ENCODE results near the gene KLK8. TPM values are rescaled to one million over a fixed set of nuclear protein-coding genes. Genes with fewer than 3 reads are reported as not detected.
"Not testable (repeated sequence)": the region's sequence is repeated elsewhere in the genome, so short reads cannot be mapped to it uniquely, and the experiment has no call there.

Gene KLK8
- total RNA-seq, 4 donors from 2014 or later, result 32.8 to 235 (median 191) TPM

DNA sequence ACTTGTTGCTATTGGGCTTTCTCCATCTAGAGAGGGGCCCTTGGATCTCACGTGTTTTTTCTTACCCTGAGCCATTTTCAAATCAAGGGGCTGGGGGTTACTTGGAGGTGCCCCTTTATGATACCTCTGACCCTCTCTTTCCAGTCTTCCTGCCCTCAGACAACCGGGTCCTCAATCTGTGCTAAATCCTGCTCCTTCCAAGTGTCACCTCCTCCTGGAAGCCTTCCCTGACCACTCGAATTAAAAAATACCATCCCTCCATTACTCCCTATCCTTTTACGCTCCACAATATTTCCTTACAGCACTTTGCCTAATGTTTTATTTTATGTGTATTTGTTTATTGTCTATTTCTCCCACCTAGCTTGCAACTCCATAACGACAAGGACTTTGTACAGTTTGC, 3.3 kb downstream of the KLK8 start:
- H3K27ac ChIP-seq, result no peak overlapping the region
- no peak for DNase-seq
- 67 to 71% methylated on average over 5 of the region's 5 CpGs for WGBS, 2 donors
- H3K36me3 ChIP-seq, result no peaks in the 10 kb centered on the region
- no peaks in the 10 kb centered on the region for H3K9me3 ChIP-seq
- intact Hi-C loops (cut with DNase I), result no loop called here
- H3K4me1 ChIP-seq, result peaks cover 4 to 30% (median 13%) of the 10 kb centered on the region in 3 donors
- H3K4me3 ChIP-seq, result no peak overlapping the region
- TF ChIP-seq POLR2A (IDR thresholded peaks at IDR 0.05), result no peak
- TF ChIP-seq, protein P1, sequence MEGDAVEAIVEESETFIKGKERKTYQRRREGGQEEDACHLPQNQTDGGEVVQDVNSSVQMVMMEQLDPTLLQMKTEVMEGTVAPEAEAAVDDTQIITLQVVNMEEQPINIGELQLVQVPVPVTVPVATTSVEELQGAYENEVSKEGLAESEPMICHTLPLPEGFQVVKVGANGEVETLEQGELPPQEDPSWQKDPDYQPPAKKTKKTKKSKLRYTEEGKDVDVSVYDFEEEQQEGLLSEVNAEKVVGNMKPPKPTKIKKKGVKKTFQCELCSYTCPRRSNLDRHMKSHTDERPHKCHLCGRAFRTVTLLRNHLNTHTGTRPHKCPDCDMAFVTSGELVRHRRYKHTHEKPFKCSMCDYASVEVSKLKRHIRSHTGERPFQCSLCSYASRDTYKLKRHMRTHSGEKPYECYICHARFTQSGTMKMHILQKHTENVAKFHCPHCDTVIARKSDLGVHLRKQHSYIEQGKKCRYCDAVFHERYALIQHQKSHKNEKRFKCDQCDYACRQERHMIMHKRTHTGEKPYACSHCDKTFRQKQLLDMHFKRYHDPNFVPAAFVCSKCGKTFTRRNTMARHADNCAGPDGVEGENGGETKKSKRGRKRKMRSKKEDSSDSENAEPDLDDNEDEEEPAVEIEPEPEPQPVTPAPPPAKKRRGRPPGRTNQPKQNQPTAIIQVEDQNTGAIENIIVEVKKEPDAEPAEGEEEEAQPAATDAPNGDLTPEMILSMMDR (IDR thresholded peaks at IDR 0.05), result no peak
- peaks cover 0 to 48% (median 0%) of the 10 kb centered on the region in 4 donors for H3K27me3 ChIP-seq

DNA sequence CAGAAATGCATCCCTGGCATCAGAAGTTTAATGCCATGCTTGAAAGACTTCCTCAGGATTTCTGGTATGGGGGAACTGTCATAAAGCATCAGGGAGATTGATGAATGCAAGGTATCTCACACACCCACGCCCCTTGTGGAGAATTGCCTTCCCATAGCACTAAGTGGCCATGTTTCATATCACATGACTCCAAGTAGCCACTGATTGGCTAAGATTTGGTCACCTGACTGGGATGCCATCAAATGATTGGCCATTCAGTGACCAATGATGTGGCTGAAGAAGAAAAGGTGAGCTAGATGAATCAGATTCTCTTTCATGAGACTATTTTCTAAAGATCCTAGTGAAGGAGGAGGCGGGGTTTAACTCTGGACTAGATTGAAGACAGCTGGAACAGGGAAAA, 7.3 kb downstream of the KLK8 start:
- TF ChIP-seq, protein P1 (IDR thresholded peaks at IDR 0.05), result no peak
- TF ChIP-seq POLR2A (IDR thresholded peaks at IDR 0.05), result no peak
- 75 to 79% methylated on average over 2 of the region's 2 CpGs for WGBS, 2 donors

DNA sequence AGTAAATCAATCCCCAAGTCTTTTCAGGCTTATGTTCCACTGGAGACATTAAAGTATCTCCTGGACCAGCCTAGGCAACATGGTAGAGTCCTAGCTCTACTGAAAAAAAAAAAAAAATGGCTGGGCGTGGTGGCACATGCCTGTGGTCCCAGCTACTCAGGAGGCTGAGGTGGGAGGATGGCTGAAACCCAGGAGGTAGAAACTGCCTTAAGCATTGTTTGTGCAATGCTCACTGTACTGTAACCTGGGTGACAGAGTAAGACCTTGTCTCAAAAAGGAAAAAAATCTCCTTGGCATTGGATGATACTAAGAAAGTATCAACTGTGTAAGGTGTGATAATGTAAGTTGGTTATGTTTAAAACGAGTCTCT, 8.8 kb downstream of the KLK8 start:
- intact Hi-C loops (cut with DNase I), result no loop called here
- Histone ChIP-seq H3K4me1 (peaks cover 0 to 15% (median 0%) of the 10 kb centered on the region in 3 donors), H3K9me3 (no peaks in the 10 kb centered on the region), H3K4me3 (no peak overlapping the region), H3K27me3 (peaks cover 0 to 14% (median 0%) of the 10 kb centered on the region in 4 donors), H3K36me3 (no peaks in the 10 kb centered on the region), H3K27ac (peak overlapping the region; percentile 21 to 70 (median 46))
- no peak for DNase-seq
- no peak for TF ChIP-seq POLR2A (IDR thresholded peaks at IDR 0.05)
- TF ChIP-seq, protein P1 (IDR thresholded peaks at IDR 0.05), result no peak
- WGBS, 2 donors, result 46 to 54% methylated on average over 2 of the region's 2 CpGs

More for the DNA sequence above, 7.3 kb downstream of the KLK8 start:
- Histone ChIP-seq H3K27me3 (peaks cover 0 to 15% (median 0%) of the 10 kb centered on the region in 4 donors), H3K36me3 (no peaks in the 10 kb centered on the region), H3K27ac (no peak overlapping the region), H3K4me1 (peaks cover 0 to 20% (median 0%) of the 10 kb centered on the region in 3 donors), H3K4me3 (no peak overlapping the region), H3K9me3 (no peaks in the 10 kb centered on the region)
- DNase-seq, result no peak
- intact Hi-C loops (cut with DNase I), result no loop called here

DNA sequence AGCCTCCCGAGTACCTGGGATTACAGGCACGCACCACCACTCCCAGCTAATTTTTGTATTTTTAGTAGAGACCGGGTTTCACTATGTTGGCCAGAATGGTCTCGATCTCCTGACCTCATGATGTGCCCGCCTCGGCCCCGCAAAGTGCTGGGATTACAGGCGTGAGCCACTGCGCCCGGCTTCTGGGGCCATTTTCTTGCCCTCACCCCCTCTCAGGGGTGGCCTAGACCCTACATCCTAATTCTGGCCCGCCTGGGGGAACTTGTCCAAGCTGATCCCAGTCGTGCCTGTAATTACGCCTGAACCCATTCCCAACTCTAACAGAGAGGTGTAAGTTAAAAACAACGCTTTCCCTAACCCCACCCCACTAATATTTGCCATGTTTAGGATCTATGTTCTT, 17.0 kb downstream of the KLK8 start:
- H3K4me3 ChIP-seq; H3K9me3 ChIP-seq; intact Hi-C loops (cut with DNase I); H3K27ac ChIP-seq; H3K36me3 ChIP-seq; DNase-seq: not testable (repeated sequence)
- Histone ChIP-seq H3K27me3 (peaks cover 0 to 71% (median 0%) of the 10 kb centered on the region in 4 donors), H3K4me1 (peaks cover 1 to 12% (median 4%) of the 10 kb centered on the region in 3 donors)
- 73 to 74% methylated on average over 14 of the region's 14 CpGs for WGBS, 2 donors

DNA sequence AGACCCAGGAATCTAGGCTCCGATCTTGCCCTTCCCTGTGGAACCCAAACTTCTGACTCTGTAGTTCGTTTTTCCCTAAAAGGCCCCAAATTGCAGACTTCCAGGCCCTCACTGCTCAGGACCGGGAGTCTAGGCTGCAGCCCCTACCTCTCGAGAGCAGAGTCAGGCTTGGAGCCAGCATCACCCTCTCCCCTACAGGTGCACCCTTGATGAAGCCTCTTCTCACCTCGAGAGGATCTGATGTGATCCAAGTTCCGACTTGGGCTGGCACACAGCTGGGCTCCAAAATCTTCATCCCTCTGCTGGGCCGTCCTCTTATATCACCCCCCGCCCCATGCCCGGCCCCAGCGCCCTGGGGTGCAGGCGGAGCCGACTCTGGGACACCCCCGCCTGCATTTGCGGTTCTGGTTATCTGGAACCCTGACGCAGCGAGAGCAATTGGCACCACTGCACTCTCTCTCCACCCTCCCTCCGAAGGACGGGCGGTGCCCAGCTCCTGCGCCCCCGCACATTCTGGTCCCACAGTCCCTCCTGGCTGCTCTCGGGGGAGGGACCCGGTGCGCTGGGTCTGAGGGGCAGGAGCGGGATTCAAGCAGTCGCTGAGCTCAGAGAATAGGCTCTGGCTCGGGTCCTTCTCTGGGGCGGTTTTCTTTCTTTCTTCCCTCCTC, 17.6 kb downstream of the KLK8 start, which contains the start of gene KLK7:
Gene KLK7 (minus strand): TSS at position 293 of the 668 bp plus-strand sequence. CDS start 1,518 bp downstream, outside the sequence.
- TF ChIP-seq, protein P1 (IDR thresholded peaks at IDR 0.05), result no peak
- no peak for TF ChIP-seq POLR2A (IDR thresholded peaks at IDR 0.05)
- Histone ChIP-seq H3K27me3 (peaks cover 0 to 69% (median 0%) of the 10 kb centered on the region in 4 donors), H3K36me3 (no peaks in the 10 kb centered on the region), H3K9me3 (no peaks in the 10 kb centered on the region), H3K27ac (peak within 1 kb of the TSS in 1 of 4 donors; percentile 45), H3K4me1 (peaks cover 5 to 19% (median 7%) of the 10 kb centered on the region in 3 donors), H3K4me3 (peak within 1 kb of the TSS; percentile 9 to 39 (median 32))
- DNase-seq, result no peak
- intact Hi-C loops (cut with DNase I), result no loop called here
- WGBS, 2 donors, result 8 to 13% methylated on average over 16 to 17 of the region's 28 CpGs

All from esophagus squamous epithelium (tissue), 5 donors.